ENCODE results near the gene GRIN2A. TPM values are rescaled to one million over a fixed set of nuclear protein-coding genes. Genes with fewer than 3 reads are reported as not detected.
"Not testable (repeated sequence)": the region's sequence is repeated elsewhere in the genome, so short reads cannot be mapped to it uniquely, and the experiment has no call there.

The GRIN2A gene
- total RNA-seq, 1 donor from 2014 or later: not detected

DNA sequence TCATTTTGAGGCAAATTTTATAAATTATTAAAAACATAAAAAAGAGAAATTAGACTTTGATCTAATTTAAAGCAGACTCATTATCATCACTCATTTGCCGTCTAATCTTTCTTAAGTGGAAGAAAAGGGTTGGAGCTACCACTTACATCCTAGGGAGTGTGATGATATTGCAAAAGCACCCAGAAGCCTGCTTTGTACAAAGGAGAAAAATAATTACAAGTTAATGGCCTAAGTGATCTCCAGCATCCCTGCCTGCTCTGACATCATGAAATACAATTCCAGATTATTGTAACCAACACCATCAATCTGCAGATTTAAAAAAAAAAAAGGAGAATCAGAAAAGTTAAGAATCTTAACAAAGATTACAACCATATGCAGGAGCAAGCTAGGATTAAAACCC, 260.2 kb downstream of the GRIN2A start:
- DNase-seq (ENCODE audit: low read depth): no peak

DNA sequence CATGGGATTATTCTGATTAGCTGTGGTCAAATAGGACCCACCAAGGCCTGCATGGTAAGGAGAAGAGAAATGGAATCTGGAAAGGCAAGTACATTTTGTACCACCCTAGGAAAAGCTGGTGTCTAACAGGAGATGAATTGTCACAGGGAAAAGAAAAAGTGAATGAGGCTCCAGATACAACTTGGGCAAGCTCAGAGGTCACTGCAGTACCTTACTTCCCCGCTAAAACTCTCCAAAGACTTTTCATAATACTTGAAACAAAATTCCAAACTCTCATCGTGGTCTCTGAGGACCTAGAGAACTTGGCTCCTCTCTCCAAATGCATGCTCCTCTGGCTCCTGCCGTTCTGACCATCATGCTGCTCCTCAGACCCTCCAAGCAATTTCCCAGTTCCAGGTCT, 262.8 kb downstream of the GRIN2A start:
- no peak for DNase-seq (ENCODE audit: low read depth)

DNA sequence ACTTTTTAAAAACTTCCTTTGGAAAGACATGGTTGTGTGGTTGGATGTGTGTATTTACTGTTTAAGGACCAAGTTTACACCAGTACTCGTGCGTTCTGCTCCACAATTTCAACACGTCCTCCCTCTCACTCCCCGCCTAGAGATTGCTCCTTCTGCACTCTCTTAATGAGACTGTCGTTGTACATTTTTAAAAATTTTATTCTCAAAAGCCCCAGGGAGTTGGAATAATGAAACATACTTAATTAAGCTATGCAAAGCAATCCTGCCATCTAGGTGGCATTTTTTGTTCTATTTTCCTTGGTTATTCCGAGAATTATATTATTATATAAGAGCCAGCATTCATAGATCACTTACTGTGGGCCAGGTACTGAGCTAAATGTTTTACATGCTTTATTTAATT, 264.5 kb downstream of the GRIN2A start:
- DNase-seq (ENCODE audit: low read depth): no peak

DNA sequence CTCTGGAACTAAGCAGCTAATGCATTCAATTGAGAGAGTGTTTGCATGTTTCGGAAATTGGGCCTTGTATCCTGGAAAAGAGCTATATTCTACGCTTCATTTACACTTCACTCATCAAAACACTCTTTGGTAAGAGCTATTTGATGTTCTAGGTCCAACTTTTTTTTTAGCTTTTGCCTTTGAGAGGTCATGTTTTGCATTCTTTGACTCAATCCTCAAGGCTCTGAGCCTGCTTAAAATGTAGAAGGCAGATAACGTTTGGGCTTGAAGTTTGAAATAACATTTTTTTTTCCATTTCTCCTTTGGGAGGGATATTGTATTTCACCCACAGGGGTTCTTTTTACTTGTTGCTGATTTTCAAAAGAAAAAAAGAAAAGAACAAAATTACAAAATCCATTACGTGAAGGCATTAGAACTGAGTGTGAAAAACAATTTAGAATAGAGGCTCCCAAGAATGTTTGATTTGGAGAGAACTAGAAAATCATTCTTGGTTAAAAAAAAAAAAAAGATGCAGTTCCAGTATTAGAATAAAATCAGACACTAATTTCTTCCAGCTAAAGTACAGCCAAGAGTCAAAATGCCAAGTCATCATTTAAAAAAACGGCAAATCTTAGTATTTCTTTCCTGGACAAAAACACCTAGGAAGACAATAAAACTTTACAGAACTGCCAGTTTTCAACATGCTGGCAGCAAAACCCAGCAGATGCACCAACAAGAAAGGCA, 268.5 kb downstream of the GRIN2A start:
- no peak for DNase-seq (ENCODE audit: low read depth)

DNA sequence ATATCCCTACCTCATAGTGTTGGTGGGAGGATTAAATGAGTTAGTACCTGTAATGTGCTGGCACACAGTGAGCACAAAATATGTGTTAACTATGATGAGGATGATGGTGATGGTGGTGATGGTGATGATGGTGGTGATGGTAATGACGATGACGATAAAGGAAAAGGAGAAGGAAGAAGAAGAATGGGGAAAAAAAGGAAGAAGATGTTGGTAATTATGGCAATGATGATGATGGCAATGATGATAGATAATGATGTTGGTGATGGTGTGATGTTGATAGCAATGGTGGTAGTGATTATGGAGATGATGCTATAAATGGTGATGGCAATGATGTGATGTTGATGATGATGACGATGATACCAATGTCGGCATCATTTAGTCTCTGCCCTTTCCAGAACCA, 270.2 kb downstream of the GRIN2A start:
- DNase-seq (ENCODE audit: low read depth): no peak

DNA sequence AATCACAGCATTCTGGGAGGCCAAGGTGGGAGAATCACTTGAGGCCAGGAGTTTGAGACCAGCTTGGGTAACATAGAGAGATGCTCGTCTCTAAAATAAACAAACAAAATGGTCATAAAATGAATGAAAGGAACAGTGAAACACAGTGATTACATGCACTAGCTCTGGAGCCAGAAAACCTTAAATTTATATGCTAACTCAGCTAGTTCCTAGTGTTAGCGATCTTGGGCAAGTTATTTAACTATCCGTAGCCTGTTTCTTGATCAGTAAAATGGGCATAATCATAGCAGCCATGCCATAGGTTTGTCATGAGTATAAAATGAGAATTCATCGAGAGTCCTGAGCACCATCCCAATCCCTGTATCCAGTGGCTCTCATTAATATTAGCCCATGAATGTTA, 271.0 kb downstream of the GRIN2A start:
- DNase-seq (ENCODE audit: low read depth): no peak

DNA sequence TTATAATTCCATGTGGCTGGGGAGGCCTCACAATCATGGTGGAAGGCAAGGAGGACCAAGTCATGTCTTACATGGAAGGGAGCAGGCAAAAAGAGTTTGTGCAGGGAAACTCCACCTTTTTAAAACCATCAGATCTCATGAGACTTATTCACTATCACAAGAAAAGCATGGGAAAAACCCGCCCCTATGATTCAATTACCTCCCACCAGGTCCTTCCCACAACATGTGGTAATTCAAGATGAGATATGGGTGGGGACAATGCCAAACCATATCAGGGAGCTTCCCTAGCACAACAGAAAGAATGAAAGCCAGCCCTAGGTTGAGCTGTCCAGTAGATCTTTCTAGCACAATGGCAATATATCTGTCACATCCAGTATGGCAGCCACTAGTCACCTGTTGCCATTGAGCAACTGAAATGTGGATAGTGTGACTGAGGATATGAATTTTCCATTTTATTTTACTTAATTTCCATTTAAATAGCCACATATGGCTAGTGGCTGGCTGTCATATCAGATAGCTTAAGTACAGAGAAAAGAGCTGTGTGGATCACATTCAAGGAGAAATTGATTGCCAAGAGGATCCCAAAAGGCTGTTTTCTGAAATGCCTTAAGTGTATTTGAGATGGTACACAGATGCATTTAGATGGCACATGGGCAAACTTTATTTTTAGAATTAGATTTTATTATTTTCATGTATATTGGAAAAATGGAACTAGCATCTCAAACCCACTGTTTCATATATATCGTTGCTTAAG, 273.0 kb downstream of the GRIN2A start:
- DNase-seq (ENCODE audit: low read depth): no peak

DNA sequence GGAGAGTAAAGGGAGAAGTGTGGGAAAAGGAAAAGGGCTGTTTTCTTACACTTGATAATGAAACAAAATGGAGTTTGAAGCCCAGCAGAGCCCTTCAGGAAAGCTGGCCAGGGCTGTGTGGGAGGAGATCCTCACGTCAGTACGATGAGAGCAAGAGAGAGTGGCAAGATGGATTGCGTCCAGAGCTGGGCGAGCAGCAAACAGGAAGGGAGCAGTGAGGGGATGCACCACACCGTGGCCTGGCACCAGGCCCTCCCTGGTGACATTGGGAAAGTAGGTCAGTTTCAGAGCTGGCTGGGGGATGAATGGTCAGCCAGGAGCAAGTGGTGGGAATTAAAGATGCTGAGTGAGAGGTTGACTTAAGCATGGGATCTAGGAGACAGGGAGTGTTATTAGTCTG, 273.6 kb downstream of the GRIN2A start:
- no peak for DNase-seq (ENCODE audit: low read depth)

DNA sequence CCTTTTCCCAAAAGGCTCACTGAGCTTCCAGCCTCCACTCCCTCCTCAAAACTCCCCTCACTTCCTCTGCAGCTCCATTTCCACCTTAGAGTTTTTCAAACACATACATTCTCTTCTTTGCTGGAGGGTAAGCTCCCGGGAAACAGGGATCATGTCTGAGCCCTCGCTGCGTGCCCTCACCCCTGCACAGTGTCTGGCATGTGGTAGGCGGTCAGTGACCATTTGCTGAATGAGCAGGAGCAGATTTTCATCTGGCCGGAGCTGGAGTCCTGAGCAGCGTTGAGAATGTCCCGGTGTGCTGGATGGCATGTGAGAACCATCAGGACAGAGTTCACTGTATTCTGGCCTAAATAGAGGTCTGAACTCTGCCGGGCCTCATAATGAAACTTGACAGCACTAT, 274.5 kb downstream of the GRIN2A start:
- no peak for DNase-seq (ENCODE audit: low read depth)

DNA sequence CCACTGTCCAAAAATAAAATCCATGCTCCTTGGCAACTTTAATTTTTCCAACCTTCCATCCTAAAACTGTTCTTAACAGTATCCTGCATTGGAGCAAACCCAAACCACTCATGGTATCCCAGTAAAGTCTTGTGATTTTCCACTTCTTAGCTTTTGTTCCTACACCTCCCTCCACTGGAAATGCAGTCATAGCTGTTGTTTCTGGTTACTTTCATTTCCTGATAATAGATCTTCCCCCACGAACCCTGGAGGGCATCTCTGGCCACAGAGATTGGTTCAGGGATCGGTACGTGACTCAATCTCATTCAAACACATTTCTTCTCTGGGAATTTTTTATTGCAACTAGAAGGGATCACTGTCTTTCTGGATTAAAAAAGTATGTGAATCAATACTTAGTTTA, 276.0 kb downstream of the GRIN2A start:
- DNase-seq (ENCODE audit: low read depth): no peak

DNA sequence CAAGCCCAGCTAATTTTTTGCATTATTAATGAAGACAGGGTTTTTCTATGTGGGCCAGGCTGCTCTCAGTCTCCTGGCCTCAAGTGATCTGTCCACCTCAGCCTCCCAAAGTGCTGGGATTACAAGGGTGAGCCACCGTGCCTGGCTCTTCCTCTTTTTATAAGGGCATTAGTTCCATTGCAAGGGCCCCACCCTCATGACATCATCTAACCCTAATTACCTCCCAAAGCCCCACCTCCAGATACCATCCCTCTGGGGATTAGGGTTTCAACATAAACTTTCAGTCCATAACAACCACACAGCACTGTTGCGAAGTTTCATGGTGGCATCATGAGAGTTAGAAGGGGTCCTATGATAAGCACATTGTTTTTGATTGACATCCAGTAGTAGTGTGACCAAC, 277.7 kb downstream of the GRIN2A start:
- DNase-seq (ENCODE audit: low read depth): no peak

DNA sequence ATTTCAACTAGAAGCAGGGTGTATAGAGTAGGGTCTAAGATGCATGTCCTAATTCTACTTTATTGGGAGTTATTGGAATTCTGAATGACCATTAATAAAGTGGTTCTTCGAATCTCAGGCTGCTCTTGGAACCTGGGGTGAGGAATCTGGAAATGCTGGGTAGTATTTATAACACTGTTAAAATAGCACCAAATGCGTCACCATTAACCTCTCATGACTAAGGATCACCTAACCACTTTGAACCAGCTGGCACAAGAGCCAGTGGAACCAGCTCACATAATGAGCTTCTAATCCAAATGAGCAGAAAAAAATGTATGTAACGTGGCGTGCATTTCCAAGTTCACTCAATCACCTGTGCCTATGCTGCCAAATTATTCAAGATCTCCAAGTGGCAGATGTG, 281.7 kb downstream of the GRIN2A start:
- DNase-seq (ENCODE audit: low read depth): no peak

DNA sequence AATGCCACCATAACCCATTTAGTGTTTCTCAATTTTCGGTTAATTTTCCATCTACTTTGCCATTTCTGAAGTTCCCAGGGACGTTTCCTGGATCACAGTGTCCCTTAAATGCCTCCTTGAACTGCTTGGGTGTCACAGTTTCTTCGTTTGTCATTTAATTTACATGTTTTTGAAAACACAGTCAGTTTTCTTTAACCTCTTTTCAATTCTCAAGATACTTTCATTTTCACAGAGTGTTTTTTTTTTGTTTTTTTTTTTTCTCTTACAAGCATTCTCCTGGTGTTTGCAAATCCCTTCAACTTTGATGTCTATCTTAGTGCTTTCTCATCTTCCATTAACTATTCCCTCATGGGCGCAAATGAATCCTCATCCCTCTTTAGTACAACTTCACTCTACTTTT, 283.7 kb downstream of the GRIN2A start:
- DNase-seq (ENCODE audit: low read depth): no peak

DNA sequence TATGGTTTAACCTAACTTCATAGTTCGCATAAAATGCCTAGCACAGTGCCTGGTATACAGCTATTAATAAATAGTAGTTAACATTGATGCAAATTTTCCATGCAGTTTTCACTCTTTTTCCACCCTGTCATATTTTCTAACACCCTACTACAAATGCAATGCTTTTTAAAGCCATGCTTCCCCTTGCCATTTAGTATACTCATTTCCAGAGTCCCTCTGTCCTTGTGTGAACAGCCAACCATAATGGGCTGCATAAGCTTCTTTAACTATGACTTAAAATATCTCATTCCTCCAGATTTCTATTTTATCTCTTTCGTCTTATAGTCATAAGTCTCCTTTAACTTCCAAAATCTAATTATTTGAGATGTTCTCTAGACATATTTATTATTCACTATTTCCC, 284.1 kb downstream of the GRIN2A start:
- DNase-seq (ENCODE audit: low read depth): no peak

DNA sequence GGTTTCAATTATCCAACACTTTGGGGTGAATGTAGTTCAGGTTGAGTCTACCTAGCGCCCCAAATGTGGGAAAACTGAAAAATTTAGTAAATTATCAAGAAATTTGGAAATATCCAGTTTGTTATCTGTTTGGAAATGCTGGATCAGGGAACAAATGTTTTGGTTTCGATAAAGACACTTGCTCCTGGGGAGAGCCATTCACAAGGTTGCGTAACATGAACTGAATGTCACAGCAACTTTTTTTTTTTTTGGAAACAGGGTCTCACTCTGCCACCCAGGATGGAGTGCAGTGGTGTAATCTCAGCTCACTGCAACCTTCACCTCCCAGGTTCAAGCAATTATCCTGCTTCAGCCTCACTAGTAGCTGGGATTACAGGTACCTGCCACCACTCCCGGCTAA, 286.4 kb downstream of the GRIN2A start:
- DNase-seq (ENCODE audit: low read depth): no peak

DNA sequence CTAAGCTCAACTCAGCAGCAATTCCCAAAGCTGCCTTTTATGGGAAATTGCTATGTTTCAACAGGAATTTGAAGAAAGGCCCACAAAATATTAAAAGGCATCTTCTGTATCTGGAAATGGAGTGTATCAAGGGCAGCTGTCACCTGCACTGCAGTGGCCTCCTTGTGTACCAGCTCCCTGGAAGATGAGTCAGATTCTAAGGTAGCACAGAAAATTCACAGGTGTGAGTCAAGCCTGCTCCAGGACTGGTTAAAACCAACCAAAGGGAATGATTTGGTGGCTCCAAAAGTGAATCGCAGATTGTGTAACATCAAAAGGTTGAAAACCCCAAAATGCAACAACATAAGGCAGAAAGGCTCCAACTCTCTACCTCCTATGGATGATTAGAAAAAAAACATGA, 296.4 kb downstream of the GRIN2A start:
- DNase-seq (ENCODE audit: low read depth): no peak

DNA sequence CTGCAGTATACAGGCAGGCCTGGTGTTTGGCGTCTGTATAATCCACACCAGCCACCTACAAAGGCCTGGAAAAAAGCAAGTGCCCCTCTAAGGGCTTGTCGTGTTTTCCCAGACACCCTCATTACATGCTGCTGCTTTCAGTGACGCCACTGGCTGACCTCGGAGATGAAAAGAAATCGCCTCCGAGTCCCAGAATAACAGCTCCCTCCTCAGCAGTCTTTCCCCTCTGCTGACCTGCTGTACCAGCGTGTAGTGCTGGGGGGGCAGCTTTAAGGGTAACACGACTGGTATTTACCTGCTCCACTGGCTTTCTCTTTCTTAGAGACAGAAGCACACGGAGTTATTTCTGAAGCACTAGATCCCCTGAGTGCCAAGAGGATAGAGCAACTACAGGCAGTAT, 296.8 kb downstream of the GRIN2A start:
- no peak for DNase-seq (ENCODE audit: low read depth)

DNA sequence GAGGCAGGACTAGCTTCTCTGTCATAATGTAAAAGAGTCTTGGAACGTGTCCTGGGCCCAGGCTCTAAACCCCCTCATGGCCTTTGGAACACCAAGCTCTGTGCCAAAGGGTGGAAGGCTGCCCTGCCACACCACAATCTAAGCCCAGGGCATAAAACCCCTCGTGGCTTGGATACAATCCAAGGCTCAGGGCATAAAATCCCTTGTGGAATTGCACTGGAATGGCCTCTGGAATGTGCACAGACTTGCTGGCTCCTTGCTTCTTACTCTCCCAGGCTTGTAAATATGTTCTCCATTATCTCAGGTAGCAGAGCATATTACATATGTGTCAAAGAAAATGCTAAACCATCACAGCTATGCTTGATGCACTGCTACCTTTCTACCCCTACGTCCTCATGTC, 306.2 kb downstream of the GRIN2A start:
- DNase-seq (ENCODE audit: low read depth): not testable (repeated sequence)

DNA sequence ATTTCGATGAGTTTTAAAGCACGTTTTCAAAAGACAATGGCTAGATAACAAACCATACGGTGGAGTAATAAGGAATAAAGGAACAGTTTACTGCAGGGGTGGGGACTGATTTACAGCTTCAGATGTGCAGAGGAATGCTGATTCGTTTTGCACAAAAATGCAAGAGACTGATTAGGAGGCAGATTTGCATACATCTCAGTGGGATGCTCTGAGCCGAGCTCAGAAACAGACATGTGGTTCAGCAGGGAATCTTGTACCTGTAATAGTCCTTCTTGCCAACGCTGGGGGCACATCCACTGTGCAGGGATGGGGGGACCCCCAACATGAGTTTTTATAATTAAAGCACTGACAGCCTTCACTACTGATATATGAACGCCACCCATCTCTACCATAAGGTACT, 308.0 kb downstream of the GRIN2A start:
- no peak for DNase-seq (ENCODE audit: low read depth)

DNA sequence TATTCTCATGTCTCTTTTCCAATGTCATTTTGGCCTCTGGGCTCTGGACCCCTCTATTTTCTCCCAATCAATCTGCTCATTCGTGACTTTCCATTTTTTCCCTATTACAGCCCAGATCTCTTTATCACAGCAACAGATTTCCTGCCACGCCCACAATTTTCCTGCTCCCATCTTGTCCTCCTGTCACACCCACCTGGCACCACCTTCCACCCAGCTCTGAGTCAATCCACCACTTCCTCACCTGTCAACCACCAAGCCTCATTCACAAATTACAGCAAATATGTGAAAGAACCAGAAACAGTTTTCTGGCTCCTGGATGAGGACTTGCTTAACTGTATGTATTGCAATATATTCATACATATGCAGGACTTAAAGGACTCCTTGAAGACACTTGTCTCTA, 311.3 kb downstream of the GRIN2A start:
- DNase-seq (ENCODE audit: low read depth): no peak

DNA sequence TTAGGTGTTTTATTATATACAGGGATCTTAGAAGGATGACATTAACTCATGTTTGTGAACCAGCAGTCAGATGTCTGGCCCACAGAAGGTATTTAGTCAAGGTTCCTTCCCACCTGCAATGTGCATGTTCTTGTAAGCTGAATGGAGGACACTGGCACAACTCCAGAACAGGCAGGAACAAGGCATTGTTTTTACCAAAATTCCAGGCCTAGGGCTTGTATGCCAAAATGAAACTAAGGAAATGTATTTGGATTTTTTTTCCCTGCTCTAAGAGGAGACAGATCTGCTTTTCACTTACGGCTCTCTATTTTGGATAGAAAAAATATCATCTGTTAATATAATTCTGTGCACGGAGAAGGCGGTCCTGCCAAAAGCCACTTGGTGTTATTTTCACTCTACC, 312.5 kb downstream of the GRIN2A start:
- DNase-seq (ENCODE audit: low read depth): no peak

DNA sequence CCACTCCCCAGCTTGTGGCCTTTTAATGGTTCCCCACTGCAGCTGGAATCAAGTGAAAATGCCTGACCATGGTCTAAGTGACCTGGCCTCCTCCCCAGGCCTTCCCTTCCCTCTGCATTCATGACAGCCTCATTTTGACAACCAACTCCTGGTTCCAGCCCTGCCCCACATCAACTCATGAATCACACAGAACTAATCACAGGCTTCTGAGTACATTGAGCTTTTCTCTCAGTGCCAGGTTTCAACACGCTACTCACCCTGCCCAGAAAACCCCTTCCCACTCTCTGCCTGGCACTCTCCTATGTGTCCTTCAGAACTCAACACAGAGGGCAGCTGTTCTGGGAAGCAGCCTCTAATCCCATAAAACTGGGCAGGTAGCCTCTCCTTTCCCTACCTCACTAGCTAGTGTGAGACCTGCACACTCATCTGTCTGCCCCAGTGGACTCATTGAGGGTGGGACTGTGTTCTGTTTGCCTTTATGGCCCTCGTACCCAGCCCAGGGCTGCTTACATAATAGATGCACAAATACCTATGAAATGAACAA, 313.6 kb downstream of the GRIN2A start:
- DNase-seq (ENCODE audit: low read depth): no peak

DNA sequence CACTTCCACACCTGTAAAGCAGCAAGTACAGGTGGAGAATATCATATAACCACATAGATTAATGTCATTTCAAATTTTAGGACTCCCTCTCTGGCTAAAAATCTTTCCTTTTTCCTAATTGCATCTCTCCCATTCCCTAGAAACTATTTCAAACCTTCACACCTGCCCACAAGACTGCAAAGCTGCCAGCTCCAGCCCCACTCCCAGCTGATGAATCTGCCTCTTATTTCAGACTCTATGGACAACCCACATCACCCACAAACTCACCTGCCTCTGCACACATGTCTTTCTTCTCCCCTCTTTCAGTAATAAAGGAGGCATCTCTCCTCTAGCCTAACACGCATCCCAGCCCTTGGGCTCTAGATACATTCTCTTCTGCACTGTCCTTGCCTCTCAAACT, 315.1 kb downstream of the GRIN2A start:
- DNase-seq (ENCODE audit: low read depth): no peak

All from myocyte (in vitro differentiated cells).